ENCODE results near the gene CDK5RAP1. TPM values are rescaled to one million over a fixed set of nuclear protein-coding genes. Genes with fewer than 3 reads are reported as not detected.

Gene CDK5RAP1
- total and polyA plus RNA-seq, 9 of the 15 experiments (the other 6 are each of a cell fraction or from before 2014, with no cell fraction given) = 41.6 to 127 (median 58.3) TPM

- TF ChIP-seq AFF4 (CRISPR knock-in tag; IDR thresholded peaks at IDR 0.05) (no peak), ZFP36 (IDR thresholded peaks at IDR 0.05; ENCODE audit: low read depth, low read length, partially characterized antibody) (no peak), ZNF133 (CRISPR knock-in tag; IDR thresholded peaks at IDR 0.05) (no peak), CBFA2T3 (IDR thresholded peaks at IDR 0.05) (no peak), NUFIP1 (IDR thresholded peaks at IDR 0.05; ENCODE audit: partially characterized antibody) (no peak), ZNF217 (CRISPR knock-in tag; IDR thresholded peaks at IDR 0.05) (no peak), MYNN (IDR thresholded peaks at IDR 0.05) (no peak), MYNN (CRISPR knock-in tag; IDR thresholded peaks at IDR 0.05) (no peak), ETV5 (CRISPR knock-in tag; IDR thresholded peaks at IDR 0.05; ENCODE audit: low read depth) (no peak), NR3C1 (CRISPR knock-in tag; IDR thresholded peaks at IDR 0.05) (no peak), ZNF318 (IDR thresholded peaks at IDR 0.05; ENCODE audit: borderline replicate concordance in 1 of 2, low read depth in 1 of 2) (no peak), BCL6 (CRISPR knock-in tag; IDR thresholded peaks at IDR 0.05) (no peak), GTF2B (IDR thresholded peaks at IDR 0.05; ENCODE audit: extremely low read depth, insufficient read length) (no peak), ZBTB12 (CRISPR knock-in tag; IDR thresholded peaks at IDR 0.05) (no peak), PHF20 (IDR thresholded peaks at IDR 0.05; ENCODE audit: partially characterized antibody) (no peak)
These were observed 43.7 kb upstream of the CDK5RAP1 start (continued) for GRCh38 chr20:33444797-33445560.
